HepG2 (cell line): ENCODE data around the gene SDC3. TPM values are rescaled to one million over a fixed set of nuclear protein-coding genes. Genes with fewer than 3 reads are reported as not detected.
"Not testable (repeated sequence)": the region's sequence is repeated elsewhere in the genome, so short reads cannot be mapped to it uniquely, and the experiment has no call there.

ENCODE experiments used
- ATAC-seq: fragments of 200-7000 bp; cut with Tn5 transposase; 3 replicates; pipeline ENCODE4 v1.9.1; 2020; ENCODE audit warnings: mild to moderate bottlenecking, moderate library complexity
- BruUV-seq: library from RNA; stranded (reverse); fragments of 400-500 nt; replicated peaks from 2 replicates; lab custom pipeline; 2021; lab: Mats Ljungman, UMichigan
- CTCF ChIA-PET: fragments of 300-600 bp; formaldehyde crosslinking; extraction: SDS; loops from one replicate; lab custom pipeline; 2021; ENCODE audit warnings: low total read pairs, inconsistent platforms, low intra/inter-chr PET ratio; lab: Yijun Ruan, JAX
- POLR2A ChIA-PET: fragments of 350-600 bp; sonication (Branson Sonifier 250); formaldehyde crosslinking; loops from one replicate; lab custom pipeline; 2020; ENCODE audit warnings: antibody characterized with exemption, inconsistent platforms; lab: Yijun Ruan, JAX
- DNase-seq: peaks from one replicate; pipeline ENCODE4 v3.0.0-alpha.2; 2015; ENCODE audit warnings: low spot score
- FAIRE-seq: peaks from 3 replicates; lab custom pipeline; 2011; peaks lifted over from hg19 to GRCh38; lab: Jason Lieb, UNC
- H2AFZ ChIP-seq: one replicate; pipeline ENCODE4 v1.6.1; 2011; ENCODE audit warnings: low read length, inconsistent platforms
- H3K27ac ChIP-seq: fragments of 300-600 bp; 3 replicates; pipeline ENCODE4 v1.8.0; 2011; ENCODE audit warnings: mixed run types, mild to moderate bottlenecking, mixed read lengths, low read length, inconsistent platforms; ENCODE audit not compliant: insufficient read depth; ENCODE audit errors: extremely low read length
- H3K27me3 ChIP-seq, 2 experiments: fragments of 200-600 bp in 1 of 2; 2 replicates in 1 of 2; 3 replicates in 1 of 2; pipeline versions ENCODE4 v1.6.0 to v1.8.0; 2011; ENCODE audit warnings: low read length in 2 of 2, mild to moderate bottlenecking in 2 of 2, moderate library complexity in 2 of 2, inconsistent platforms in 1 of 2; ENCODE audit not compliant: insufficient read depth in 2 of 2, control insufficient read depth in 1 of 2
- H3K36me3 ChIP-seq, 2 experiments: fragments of 200-600 bp in 1 of 2; replicated peaks in 1 of 2; 2 replicates in 1 of 2; 3 replicates in 1 of 2; pipeline versions ENCODE4 v1.5.1 to v1.8.0; 2011; ENCODE audit warnings: low read length in 2 of 2, inconsistent platforms in 1 of 2; ENCODE audit not compliant: insufficient read depth in 2 of 2, control insufficient read depth in 1 of 2
- H3K4me1 ChIP-seq: 2 replicates; pipeline ENCODE4 v1.5.1; 2012; ENCODE audit warnings: low read length, inconsistent platforms; ENCODE audit not compliant: insufficient read depth
- H3K4me2 ChIP-seq: 2 replicates; pipeline ENCODE4 v1.6.0; 2011; ENCODE audit warnings: low read depth, low read length, inconsistent platforms
- H3K4me3 ChIP-seq, 3 experiments: fragments of 200-600 bp in 1 of 3; sonication (generic), shearing (Covaris generic) in 1 of 3; replicated peaks in 1 of 3; 2 replicates each; pipeline ENCODE4 v1.5.1; 2011 to 2016; ENCODE audit warnings: low read length in 3 of 3, inconsistent platforms in 2 of 3, low read depth in 2 of 3, mild to moderate bottlenecking in 2 of 3, control low read depth in 1 of 3, mixed read lengths in 1 of 3; ENCODE audit not compliant: insufficient read depth in 1 of 3
- H3K79me2 ChIP-seq: one replicate; pipeline ENCODE4 v1.6.1; 2011; ENCODE audit warnings: low read length, inconsistent platforms; ENCODE audit not compliant: insufficient read depth
- H3K9ac ChIP-seq: 2 replicates; pipeline ENCODE4 v1.6.0; 2011; ENCODE audit warnings: mild to moderate bottlenecking, low read depth, low read length, inconsistent platforms; ENCODE audit not compliant: insufficient read depth
- H3K9me3 ChIP-seq: 2 replicates; pipeline ENCODE4 v1.5.1; 2012; ENCODE audit warnings: mild to moderate bottlenecking, low read length
- H4K20me1 ChIP-seq: 2 replicates; pipeline ENCODE4 v1.6.0; 2011; ENCODE audit warnings: inconsistent platforms, mild to moderate bottlenecking, low read length, moderate library complexity; ENCODE audit not compliant: insufficient read depth
- ETV6 ChIP-seq: sonication (generic); formaldehyde crosslinking; conservative IDR thresholded peaks from 2 replicates; pipeline ENCODE4 v1.4.0; 2020; ENCODE audit warnings: missing genetic modification reagents
- FOXO4 ChIP-seq: sonication (generic); formaldehyde crosslinking; conservative IDR thresholded peaks from 2 replicates; pipeline ENCODE4 v1.8.1; 2023; ENCODE audit warnings: missing genetic modification reagents
- JUND ChIP-seq: sonication (generic); formaldehyde crosslinking; IDR thresholded peaks from 2 replicates; pipeline ENCODE4 v1.8.0; 2022; ENCODE audit warnings: mild to moderate bottlenecking, missing genetic modification reagents
- KDM4B ChIP-seq: sonication (generic); formaldehyde crosslinking; IDR thresholded peaks from 2 replicates; pipeline ENCODE4 v1.4.0; 2020; ENCODE audit warnings: missing genetic modification reagents
- MLX ChIP-seq: IDR thresholded peaks from 2 replicates; pipeline ENCODE4 v1.6.1; 2016
- NR2C2 ChIP-seq: sonication (generic); formaldehyde crosslinking; IDR thresholded peaks from 2 replicates; pipeline ENCODE4 v1.4.0; 2020; ENCODE audit warnings: missing genetic modification reagents, mild to moderate bottlenecking, moderate library complexity, borderline replicate concordance
- RBM22 ChIP-seq: fragments of 200-400 bp; formaldehyde crosslinking; optimal IDR thresholded peaks from 2 replicates; pipeline ENCODE3; 2017; ENCODE audit warnings: mild to moderate bottlenecking, low read length, moderate library complexity
- TCF7L2 ChIP-seq: IDR thresholded peaks from 2 replicates; pipeline ENCODE4 v1.6.1; 2011; ENCODE audit warnings: mild to moderate bottlenecking, low read depth, low read length, moderate library complexity
- TEF ChIP-seq: sonication (generic); formaldehyde crosslinking; IDR thresholded peaks from 2 replicates; pipeline ENCODE4 v1.5.0; 2020; ENCODE audit warnings: missing genetic modification reagents
- ZFP36L1 ChIP-seq: sonication (generic); formaldehyde crosslinking; IDR thresholded peaks from 2 replicates; pipeline ENCODE4 v1.8.0; 2022; ENCODE audit warnings: mild to moderate bottlenecking, missing genetic modification reagents, moderate library complexity
- ZNF337 ChIP-seq: sonication (generic); formaldehyde crosslinking; IDR thresholded peaks from 2 replicates; pipeline ENCODE4 v1.5.1; 2020; ENCODE audit warnings: missing genetic modification reagents, low read depth, mild to moderate bottlenecking, borderline replicate concordance
- ZNF510 ChIP-seq: sonication (generic); formaldehyde crosslinking; IDR thresholded peaks from 2 replicates; pipeline ENCODE4 v1.4.0; 2020; ENCODE audit warnings: low read depth, mild to moderate bottlenecking, missing genetic modification reagents
- WGBS: methylation state at CpG from one replicate; pipeline ENCODE4 v1.1.6; 2017; ENCODE audit warnings: low lambda C conversion rate; 5-methylcytosine and 5-hydroxymethylcytosine counted together
- in situ Hi-C: cut with HindIII; loops from 2 replicates; pipeline ENCODE4 v1.10.0; 2017; ENCODE audit warnings: low pct_unique_long_range_greater_than_20kb; ENCODE audit not compliant: extremely low pct_ligation_motif_present
- intact Hi-C: fragments of 100-400 bp; cut with micrococcal nuclease; formaldehyde crosslinking; loops from one replicate; pipeline ENCODE4 v1.10.0; 2022; ENCODE audit not compliant: unreplicated experiment
- polyA plus RNA-seq, 8 experiments: library from polyadenylated mRNA; depleted of rRNA in 3 of 8; stranded (reverse) in 7 of 8; unstranded in 1 of 8; fragments of >200 nt; fragmentation: Illumina TruSeq in 4 of 8; extraction: Trizol in 4 of 8; gene quantifications; 2 replicates each; pipeline versions ENCODE4 v1.2.1 to v1.2.3, GENCODE V29; 2011 to 2016; ENCODE audit warnings: low read depth in 4 of 8, missing spikeins in 1 of 8, mixed read lengths in 1 of 8; ENCODE audit not compliant: insufficient read depth in 1 of 8
- total RNA-seq, 5 experiments: library from RNA; depleted of rRNA; stranded (reverse); fragments of >200 nt; fragmentation: Illumina TruSeq; extraction: Trizol; gene quantifications; 2 replicates each; pipeline ENCODE4 v1.2.3, GENCODE V29; 2016; ENCODE audit warnings: low read depth in 1 of 5

SDC3 gene
- total and polyA plus RNA-seq, 2 of the 13 experiments (the other 11 are each of a cell fraction or from before 2014, with no cell fraction given): 0.49 to 0.84 TPM

GRCh38 chr1:30950700-30951099 is 42.1 kb upstream of the SDC3 start (continued):
- no peak for TF ChIP-seq KDM4B (CRISPR knock-in tag)
- TF ChIP-seq JUND (CRISPR knock-in tag): no peak
- TF ChIP-seq FOXO4 (CRISPR knock-in tag): no peak
- no peak for TF ChIP-seq NR2C2 (CRISPR knock-in tag)
- no peak for TF ChIP-seq TEF (CRISPR knock-in tag)
- no peak for TF ChIP-seq ETV6 (CRISPR knock-in tag)
- no peak for TF ChIP-seq ZFP36L1 (CRISPR knock-in tag)
- no peak for TF ChIP-seq MLX (CRISPR knock-in tag)

GRCh38 chr1:30950053-30950452 is 41.5 kb upstream of the SDC3 start:
- TF ChIP-seq TCF7L2 (no peak), ZNF510 (CRISPR knock-in tag) (no peak), RBM22 (peak; percentile 63), ZNF337 (CRISPR knock-in tag) (no peak)
- Histone ChIP-seq H3K79me2 (no peaks in the 10 kb centered on the region), H3K27ac (no peak overlapping the region), H3K36me3 (peaks cover 30 to 87% of the 10 kb centered on the region in 2 experiments), H3K4me2 (no peak overlapping the region), H3K4me3 (no peak overlapping the region), H2AFZ (no peak overlapping the region), H3K4me1 (no peaks in the 10 kb centered on the region), H4K20me1 (peaks cover 13% of the 10 kb centered on the region), H3K9me3 (no peaks in the 10 kb centered on the region), H3K9ac (no peak overlapping the region), H3K27me3 (no peaks in the 10 kb centered on the region)
- CTCF ChIA-PET: no interaction called here
- no peak for ATAC-seq
- WGBS: over 99% methylated on average over 5 of the region's 5 CpGs
- no peak for DNase-seq
- intact Hi-C loops (no loop called here), in situ Hi-C loops (no loop called here)
- BruUV-seq: no TSS peak
- no peak for FAIRE-seq
- POLR2A ChIA-PET: no interaction called here

GRCh38 chr1:30949487-30949838 is 40.9 kb upstream of the SDC3 start:
- peak; percentile 60 for ATAC-seq
- H3K27ac ChIP-seq, H3K9ac ChIP-seq, CTCF ChIA-PET, H3K4me2 ChIP-seq, H2AFZ ChIP-seq, in situ Hi-C loops, BruUV-seq, intact Hi-C loops, H3K79me2 ChIP-seq, H3K9me3 ChIP-seq, H3K4me3 ChIP-seq, FAIRE-seq, H3K27me3 ChIP-seq, DNase-seq, POLR2A ChIA-PET, H3K4me1 ChIP-seq: not testable (repeated sequence)
- H3K36me3 ChIP-seq: peaks cover 32 to 87% of the 10 kb centered on the region in 2 experiments
- H4K20me1 ChIP-seq: peaks cover 13% of the 10 kb centered on the region
- WGBS: 100% methylated on average over 1 of the region's 1 CpG
